ENCODE results near the gene RAB11B.
"Not testable (repeated sequence)": the region's sequence is repeated elsewhere in the genome, so short reads cannot be mapped to it uniquely, and the experiment has no call there.

Gene RAB11B

DNA sequence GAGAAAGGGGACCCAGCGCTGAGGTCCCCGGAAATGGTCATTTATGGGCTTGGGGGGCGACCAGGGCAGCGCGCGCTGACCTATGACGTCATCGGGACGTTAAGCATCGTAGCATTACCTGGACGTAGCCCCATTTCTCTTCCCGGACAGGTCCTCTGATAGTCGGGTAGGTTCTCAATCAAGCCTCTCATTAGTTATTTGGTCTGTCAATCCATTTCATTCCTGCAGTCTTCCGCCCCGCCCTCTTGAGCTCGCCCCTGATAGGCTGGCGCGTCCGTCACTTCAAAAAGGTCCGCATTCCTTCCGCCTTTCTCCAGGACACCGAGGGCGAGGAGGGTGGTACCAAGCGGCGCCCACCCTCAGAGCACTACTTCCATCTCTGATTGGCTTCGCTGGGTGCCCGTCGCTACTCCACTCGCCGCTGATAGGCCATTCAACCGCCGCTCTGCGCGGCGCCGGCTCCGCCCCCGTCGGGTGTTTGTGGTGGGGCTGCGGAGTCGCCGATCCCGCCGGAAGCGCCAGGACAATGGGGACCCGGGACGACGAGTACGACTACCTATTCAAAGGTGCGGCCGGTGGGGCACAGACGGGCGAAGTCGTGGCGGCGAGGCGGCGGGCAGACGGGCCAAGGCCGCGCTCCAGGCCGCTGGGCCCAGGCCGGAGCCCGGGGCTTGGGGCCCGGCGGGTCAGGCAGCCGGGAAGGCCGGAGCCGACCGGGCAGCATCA is at the start of gene RAB11B:
Gene RAB11B (plus strand): TSS at position 470 of the 726 bp plus-strand sequence. CDS start 57 bp downstream, at position 527.
- peak; percentile 99 for DNase-seq

- DNase-seq = not testable (repeated sequence)
Measured at GRCh38 chr19:8341504-8341903, 48.7 kb upstream of the RAB11B start.

DNA sequence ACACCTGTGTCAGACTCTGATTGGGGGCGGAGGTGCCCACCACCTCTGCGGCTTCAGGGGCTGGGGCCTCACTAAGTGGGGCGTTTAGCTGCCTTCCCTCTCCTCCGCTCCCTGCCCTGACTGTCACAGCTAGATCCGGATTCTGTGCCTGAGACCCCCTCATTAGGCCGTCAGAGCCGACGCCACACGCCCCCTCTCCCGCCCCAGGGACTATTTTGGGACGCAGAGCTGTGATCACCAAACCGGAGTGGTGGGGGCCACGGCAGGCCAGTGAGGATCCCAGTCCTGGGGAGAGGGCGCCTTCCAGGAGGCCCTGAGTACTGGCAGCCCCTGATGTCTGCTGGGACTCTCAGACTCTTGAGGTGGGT is 47.9 kb upstream of the RAB11B start:
- DNase-seq = no peak

DNA sequence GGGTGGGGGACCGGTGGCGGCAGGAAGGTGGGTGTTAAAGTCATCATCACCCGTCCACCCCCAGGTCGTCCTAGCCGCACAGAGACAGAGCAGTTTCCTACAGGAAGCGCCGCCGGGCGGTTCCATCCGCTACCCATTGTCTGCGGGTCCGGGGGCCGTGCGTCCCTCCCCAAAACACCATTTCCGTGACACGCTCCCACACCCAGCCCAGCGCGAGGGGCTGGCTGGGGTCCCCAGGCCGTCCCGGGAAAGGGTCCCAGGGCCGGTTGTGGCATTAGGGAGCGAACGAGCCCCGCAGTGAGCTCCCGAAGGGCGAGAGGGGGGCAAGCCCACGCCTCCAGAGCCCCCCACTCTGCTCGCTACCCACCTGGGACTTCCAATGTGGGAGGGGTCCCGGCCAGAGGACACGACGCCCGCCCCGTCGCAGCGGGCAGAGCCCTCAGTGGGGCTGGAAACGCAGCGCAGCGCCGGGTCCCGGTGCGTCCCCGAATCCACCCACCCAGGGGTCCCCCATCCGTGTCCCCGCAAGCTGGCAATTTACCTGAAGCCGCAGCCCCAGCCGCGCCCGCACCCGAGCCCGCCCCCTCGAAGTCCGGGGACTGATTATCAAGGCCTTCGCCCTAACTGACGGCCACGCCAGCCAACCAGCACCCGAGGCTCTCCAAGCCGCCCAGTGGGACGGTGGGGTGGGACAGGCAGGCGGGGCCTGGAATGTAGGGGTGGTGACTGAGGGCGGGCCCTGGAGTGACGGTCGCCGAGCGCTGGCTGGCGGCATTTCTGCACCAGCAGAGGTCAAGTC is 47.3 kb upstream of the RAB11B start, which contains the start of gene KANK3:
Gene KANK3 (minus strand): TSS at position 579 of the 799 bp plus-strand sequence. CDS start 5,434 bp downstream, outside the sequence.
- DNase-seq = peak; percentile 94

DNA sequence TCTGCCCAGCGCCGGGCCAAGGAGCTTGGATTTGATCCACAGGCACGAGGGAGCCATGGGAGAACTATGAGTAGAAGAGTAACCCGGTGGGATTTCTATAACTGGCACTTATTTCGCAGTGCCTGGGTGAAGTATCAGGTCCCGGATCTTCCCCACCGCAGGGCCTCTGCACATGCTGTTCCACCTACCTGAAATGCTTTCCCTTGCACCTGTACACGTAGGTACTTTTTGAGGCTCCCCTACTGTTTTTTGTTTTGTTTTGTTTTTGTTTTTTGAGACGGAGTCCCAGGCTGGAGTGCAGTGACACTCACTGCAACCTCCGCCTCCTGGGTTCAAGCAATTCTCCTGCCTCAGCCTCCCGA is 46.7 kb upstream of the RAB11B start:
- DNase-seq = no peak

- DNase-seq = not testable (repeated sequence)
Measured at GRCh38 chr19:8349629-8350372, 40.4 kb upstream of the RAB11B start.

DNA sequence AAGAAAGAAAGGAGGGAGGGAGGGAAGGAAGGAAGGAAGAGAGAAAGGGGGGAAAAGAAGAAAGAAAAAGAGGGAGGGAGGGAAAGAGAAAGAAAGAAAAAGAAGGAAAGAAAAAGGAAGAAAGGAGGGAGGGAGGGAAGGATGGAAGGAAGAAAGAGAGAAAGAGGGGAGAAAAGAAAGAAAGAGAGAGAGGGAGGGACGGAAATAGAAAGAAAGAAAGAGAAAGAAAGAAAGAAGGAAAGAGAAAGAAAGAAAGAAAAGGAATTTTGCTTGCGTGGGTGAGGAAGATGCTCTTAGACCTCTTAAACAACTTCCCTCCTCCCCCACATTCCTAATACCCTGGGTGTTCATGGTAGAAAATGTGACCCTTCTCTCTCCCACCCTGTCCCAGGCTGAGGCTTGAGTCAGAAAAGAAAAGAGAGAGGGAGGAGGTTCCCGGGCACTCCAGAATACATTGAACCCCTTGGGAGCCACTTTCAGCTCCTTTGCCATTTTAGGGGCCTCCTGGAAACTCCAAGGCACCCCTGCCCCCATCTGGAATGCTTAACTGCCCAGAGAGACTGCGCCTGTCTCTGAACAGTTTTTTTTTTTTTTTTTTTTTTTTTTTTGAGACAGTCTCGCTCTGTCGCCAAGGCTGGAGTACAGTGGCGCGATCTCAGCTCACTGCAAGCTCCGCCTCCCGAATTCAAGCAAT is 37.9 kb upstream of the RAB11B start:
- no peak for DNase-seq

- DNase-seq = not testable (repeated sequence)
Measured at GRCh38 chr19:8352845-8353244, 37.3 kb upstream of the RAB11B start.

GRCh38 chr19:8355631-8356402 is 34.3 kb upstream of the RAB11B start:
- no peak for DNase-seq

DNA sequence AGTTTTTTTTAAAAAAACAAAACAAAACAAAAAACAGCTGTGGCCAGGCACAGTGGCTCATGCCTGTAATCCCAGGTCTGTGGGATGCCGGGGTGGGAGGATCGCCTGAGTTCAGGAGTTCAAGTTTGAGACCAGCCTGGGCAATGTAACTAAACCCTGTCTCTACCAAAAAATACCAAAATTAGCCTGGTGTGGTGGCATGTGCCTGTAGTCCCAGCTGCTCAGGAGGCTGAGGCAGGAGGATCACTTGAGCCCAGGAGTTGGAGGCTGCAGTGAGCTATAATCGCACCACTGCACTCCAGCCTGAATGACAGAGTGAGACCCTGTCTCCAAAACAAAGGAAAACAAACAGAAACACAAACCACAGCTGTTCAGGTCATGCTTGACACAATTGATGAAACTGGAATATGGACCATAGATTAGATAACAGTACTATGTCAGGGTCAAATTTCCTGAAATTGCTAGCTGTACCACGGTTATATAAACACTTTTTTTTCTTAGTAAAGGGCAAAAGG is 33.1 kb upstream of the RAB11B start:
- no peak for DNase-seq

DNA sequence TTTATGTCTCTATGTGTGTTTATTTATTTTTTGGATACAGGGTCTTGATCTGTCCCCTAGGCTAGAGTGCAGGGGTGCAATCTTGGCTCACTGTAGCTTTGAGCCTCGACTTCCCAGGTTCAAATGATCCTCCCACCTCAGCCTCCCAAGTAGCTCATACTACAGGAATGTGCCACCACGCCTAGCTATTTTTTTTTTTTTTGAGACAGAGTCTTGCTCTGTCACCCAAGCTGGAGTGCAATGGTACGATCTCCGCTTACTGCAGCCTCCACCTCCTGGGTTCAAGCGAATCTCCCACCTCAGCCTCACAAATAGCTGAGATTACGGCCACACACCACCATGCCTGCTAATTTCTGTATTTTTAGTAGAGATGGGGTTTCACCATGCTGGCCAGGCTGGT is 31.2 kb upstream of the RAB11B start:
- DNase-seq = no peak

DNA sequence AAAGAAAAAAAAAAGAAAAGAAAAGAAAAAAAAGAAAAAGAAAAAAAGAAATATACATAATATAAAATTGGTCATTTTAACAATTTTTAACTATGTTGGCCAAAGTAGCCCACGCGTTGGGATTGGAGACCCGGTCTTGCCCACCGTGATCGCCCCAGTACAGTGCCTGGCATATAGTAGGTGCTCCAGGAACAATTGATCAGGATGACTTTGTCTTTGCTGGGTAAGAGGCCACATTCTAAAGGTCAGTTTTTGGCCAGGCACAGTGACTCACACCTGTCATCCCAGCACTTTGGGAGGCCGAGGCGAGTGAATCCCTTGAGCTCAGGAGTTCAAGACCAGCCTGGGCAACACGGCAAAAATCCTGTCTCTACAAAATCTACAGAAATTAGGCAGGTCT is 30.0 kb upstream of the RAB11B start:
- no peak for DNase-seq

GRCh38 chr19:8361921-8362793 is 28.0 kb upstream of the RAB11B start:
- DNase-seq = peak; percentile 54

GRCh38 chr19:8363803-8364771 is 26.1 kb upstream of the RAB11B start, which contains the start of gene ANGPTL4:
Gene ANGPTL4, plus strand, starts transcription at chr19:8364155. Its CDS starts 167 bp downstream, at chr19:8364322.
- DNase-seq = peak; percentile 65

- no peak for DNase-seq
Measured at GRCh38 chr19:8366121-8366581, 24.0 kb upstream of the RAB11B start.

DNA sequence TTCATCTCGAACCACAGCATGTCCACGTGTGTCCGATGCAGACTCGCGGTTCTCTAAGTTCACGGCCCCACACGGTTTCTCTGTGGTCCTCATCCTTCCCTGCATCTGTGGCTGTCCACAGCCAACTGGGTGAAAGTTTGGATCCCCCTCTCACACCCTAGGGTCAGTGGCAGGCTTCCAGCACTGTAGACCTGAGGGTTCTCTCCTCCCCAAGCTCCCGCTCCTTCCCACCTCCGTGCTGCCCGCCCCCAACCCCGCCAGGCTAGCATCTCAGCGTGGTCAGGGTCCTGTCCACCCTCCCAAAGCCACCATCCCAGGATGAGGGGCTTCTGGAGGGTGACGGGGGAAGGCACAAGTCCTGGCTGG is 23.2 kb upstream of the RAB11B start:
- no peak for DNase-seq

DNA sequence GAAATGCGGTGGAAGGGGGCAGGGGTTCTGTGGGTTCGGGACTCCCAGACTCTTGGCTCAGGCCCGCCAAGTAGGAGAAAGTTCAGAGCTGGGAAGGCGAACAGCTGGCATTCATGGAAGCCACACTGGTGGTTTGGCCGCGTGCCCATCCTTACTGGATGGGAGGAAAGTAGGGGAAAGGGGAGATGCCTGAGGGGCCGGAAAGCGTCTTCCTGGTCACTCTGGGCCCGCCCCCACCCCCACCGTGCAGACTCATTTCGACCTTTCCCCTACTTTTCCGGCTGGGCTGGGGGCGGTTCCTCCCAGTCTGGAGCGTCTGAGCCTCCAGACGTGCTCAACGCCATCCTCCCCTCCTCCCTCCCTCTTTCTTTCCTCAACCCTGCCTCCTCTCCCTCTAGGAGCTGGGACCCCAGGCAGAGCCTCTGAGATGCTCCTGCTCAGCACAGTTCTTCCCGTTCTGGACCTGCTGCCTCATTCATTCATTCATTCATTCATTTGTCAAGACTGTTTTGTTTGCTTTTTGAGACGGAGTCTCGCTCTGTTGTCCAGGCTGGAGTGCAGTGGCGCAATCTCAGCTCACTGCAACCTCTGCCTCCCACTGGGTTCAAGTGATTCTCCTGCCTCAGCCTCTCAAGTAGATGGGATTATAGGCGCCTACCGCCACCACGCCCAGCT is 22.7 kb upstream of the RAB11B start:
- DNase-seq = no peak

DNA sequence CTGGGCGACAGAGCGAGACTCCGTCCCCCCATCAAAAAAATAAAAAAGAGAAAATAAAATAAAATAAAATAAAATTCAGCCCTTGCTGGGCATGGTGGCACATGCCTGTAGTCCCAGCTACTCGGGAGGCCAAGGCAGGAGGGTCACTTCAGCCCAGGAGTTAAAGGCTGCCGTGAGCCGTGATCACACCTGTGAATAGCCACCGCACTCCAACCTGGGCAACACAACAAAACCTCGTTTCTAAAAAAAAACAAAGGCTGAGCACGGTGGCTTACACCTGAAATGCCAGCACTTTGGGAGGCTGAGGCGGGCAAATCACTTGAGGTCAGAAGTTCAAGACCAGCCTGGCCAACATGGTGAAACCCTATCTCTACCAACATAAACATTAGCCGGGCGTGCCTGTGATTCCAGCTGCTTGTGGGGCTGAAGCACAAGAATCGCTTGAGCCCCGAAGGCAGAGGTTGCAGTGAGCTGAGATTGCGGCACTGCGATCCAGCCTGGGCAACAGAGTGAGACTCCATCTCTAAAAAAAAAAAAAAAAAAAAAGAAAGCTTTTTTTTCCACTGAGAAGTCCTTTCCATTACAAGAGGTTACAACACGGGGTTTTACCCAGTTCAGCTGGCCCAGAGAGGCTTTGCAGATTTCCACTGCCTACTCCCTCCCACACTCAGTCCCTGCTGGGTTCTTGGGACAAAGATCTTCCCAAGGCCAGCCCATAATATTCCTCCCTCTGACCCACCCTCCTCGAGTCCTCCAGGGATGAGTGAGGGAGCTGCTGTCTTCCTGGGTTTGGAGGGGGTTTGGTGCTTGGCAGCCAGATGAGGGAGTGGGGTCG is 19.8 kb upstream of the RAB11B start:
- no peak for DNase-seq
